Activated CD8-positive, alpha-beta T cell treated with anti-CD3 and anti-CD28 coated beads, Interleukin-2, amount 10 ng/mL, durations not matched to agents 7 days and 5 days (primary cell): Measurements from ENCODE around the gene LYVE1. TPM values are rescaled to one million over a fixed set of nuclear protein-coding genes. Genes with fewer than 3 reads are reported as not detected.

Experiments
- ATAC-seq: fragments of 150-1000 bp; cut with Tn5 transposase; one replicate; pipeline ENCODE4 v1.10.0; 2021; ENCODE audit warnings: moderate library complexity
- CTCF ChIA-PET: fragments of 350-600 bp; sonication (Branson Sonifier 250); formaldehyde crosslinking; loops from one replicate; lab custom pipeline; 2021; ENCODE audit warnings: antibody characterized with exemption; lab: Charles Lee
- POLR2A ChIA-PET: fragments of 350-600 bp; sonication (Branson Sonifier 250); formaldehyde crosslinking; loops from one replicate; lab custom pipeline; 2021; ENCODE audit warnings: antibody characterized with exemption; lab: Charles Lee
- DNase-seq: peaks from one replicate; pipeline ENCODE4 v3.0.0-alpha.2; 2020
- H3K27ac Mint-ChIP-seq: one replicate; pipeline ENCODE4 v1.8.0; 2021; ENCODE audit warnings: mild to moderate bottlenecking, mixed read lengths
- H3K27me3 Mint-ChIP-seq: one replicate; pipeline ENCODE4 v1.8.0; 2021; ENCODE audit warnings: low read depth, mixed read lengths
- H3K36me3 Mint-ChIP-seq: one replicate; pipeline ENCODE4 v1.8.0; 2021; ENCODE audit warnings: low read depth, mixed read lengths
- H3K4me1 Mint-ChIP-seq: one replicate; pipeline ENCODE4 v1.8.0; 2021; ENCODE audit warnings: low read depth, mixed read lengths
- H3K4me3 Mint-ChIP-seq: one replicate; pipeline ENCODE4 v1.8.0; 2021; ENCODE audit warnings: mild to moderate bottlenecking, mixed read lengths
- H3K9me3 Mint-ChIP-seq: one replicate; pipeline ENCODE4 v1.8.0; 2022; ENCODE audit warnings: mixed read lengths; ENCODE audit not compliant: insufficient read depth
- total RNA-seq, 2 experiments: library from RNA; stranded (reverse); gene quantifications; one replicate each; pipeline ENCODE4 v1.2.3, GENCODE V29; 2021

Gene LYVE1
- total RNA-seq, 2 experiments from 2014 or later: not detected

GRCh38 chr11:10588904-10589303 is 20.4 kb upstream of the LYVE1 start:
- POLR2A ChIA-PET: no interaction called here
- DNase-seq: peak; percentile 28
- Mint-ChIP-seq H3K36me3 (no peaks in the 10 kb centered on the region), H3K27ac (peak overlapping the region; percentile 3), H3K4me3 (no peak overlapping the region), H3K27me3 (peaks cover 41% of the 10 kb centered on the region), H3K9me3 (no peaks in the 10 kb centered on the region), H3K4me1 (peaks cover 13% of the 10 kb centered on the region)
- peak; percentile 75 for ATAC-seq
- CTCF ChIA-PET: interaction anchor here (0.7 to 1.3 kb wide), 3 partner anchors 47 to 65 kb away, joined by 3 to 4 read pairs (median 3); partner anchors contain the start of gene RNF141

GRCh38 chr11:10587995-10588394 is 19.5 kb upstream of the LYVE1 start:
- H3K27me3 Mint-ChIP-seq: peaks cover 42% of the 10 kb centered on the region
- ATAC-seq (no peak), DNase-seq (no peak)
- H3K4me1 Mint-ChIP-seq: peaks cover 13% of the 10 kb centered on the region
- H3K4me3 Mint-ChIP-seq: no peak overlapping the region
- H3K27ac Mint-ChIP-seq: no peak overlapping the region
- no peaks in the 10 kb centered on the region for H3K9me3 Mint-ChIP-seq
- CTCF ChIA-PET: interaction anchor here (0.8 kb wide), 1 partner anchor 48 kb away, joined by 3 read pairs; the partner anchor contains the start of gene RNF141
- POLR2A ChIA-PET: no interaction called here
- no peaks in the 10 kb centered on the region for H3K36me3 Mint-ChIP-seq

- Mint-ChIP-seq H3K27me3 (peaks cover 43% of the 10 kb centered on the region), H3K9me3 (no peaks in the 10 kb centered on the region)
Observed at GRCh38 chr11:10587388-10587787, 18.9 kb upstream of the LYVE1 start.

GRCh38 chr11:10584071-10584501 is 15.6 kb upstream of the LYVE1 start:
- H3K9me3 Mint-ChIP-seq: no peaks in the 10 kb centered on the region
- CTCF ChIA-PET: interaction anchor here (1.0 to 1.4 kb wide), 3 partner anchors 18 to 171 kb away, joined by 3 read pairs; no protein-coding TSS in a partner anchor
- DNase-seq (no peak), ATAC-seq (no peak)
- H3K27me3 Mint-ChIP-seq: peaks cover 24% of the 10 kb centered on the region
- peaks cover 16% of the 10 kb centered on the region for H3K4me1 Mint-ChIP-seq
- POLR2A ChIA-PET: no interaction called here
- H3K27ac Mint-ChIP-seq: no peak overlapping the region
- H3K36me3 Mint-ChIP-seq: no peaks in the 10 kb centered on the region
- no peak overlapping the region for H3K4me3 Mint-ChIP-seq

More at GRCh38 chr11:10587388-10587787, 18.9 kb upstream of the LYVE1 start:
- ATAC-seq: no peak
- POLR2A ChIA-PET: no interaction called here
- H3K4me1 Mint-ChIP-seq: peaks cover 13% of the 10 kb centered on the region
- DNase-seq: no peak
- H3K27ac Mint-ChIP-seq: no peak overlapping the region
- H3K4me3 Mint-ChIP-seq: no peak overlapping the region
- no peaks in the 10 kb centered on the region for H3K36me3 Mint-ChIP-seq
- CTCF ChIA-PET: no interaction called here

- H3K4me1 Mint-ChIP-seq: peaks cover 10% of the 10 kb centered on the region
- ATAC-seq (no peak), DNase-seq (no peak)
- no peaks in the 10 kb centered on the region for H3K9me3 Mint-ChIP-seq
- ChIA-PET POLR2A (no interaction called here), CTCF (interaction anchor here (1.7 kb wide), 1 partner anchor 168 kb away, joined by 5 read pairs; no protein-coding TSS in a partner anchor)
- no peaks in the 10 kb centered on the region for H3K36me3 Mint-ChIP-seq
- no peak overlapping the region for H3K4me3 Mint-ChIP-seq
- H3K27me3 Mint-ChIP-seq: peaks cover 24% of the 10 kb centered on the region
- H3K27ac Mint-ChIP-seq: no peak overlapping the region
Observed at GRCh38 chr11:10581481-10582019, 13.1 kb upstream of the LYVE1 start.

- ATAC-seq (no peak), DNase-seq (no peak)
- Mint-ChIP-seq H3K4me3 (no peak overlapping the region), H3K9me3 (no peaks in the 10 kb centered on the region), H3K27ac (no peak overlapping the region), H3K27me3 (peaks cover 22% of the 10 kb centered on the region), H3K36me3 (no peaks in the 10 kb centered on the region), H3K4me1 (peaks cover 10% of the 10 kb centered on the region)
- ChIA-PET POLR2A (no interaction called here), CTCF (interaction anchor here (0.6 to 1.7 kb wide), 3 partner anchors 40 to 1189 kb away, joined by 3 to 6 read pairs (median 5); partner anchors contain the start of gene RNF141)
Observed at GRCh38 chr11:10580623-10581022, 12.2 kb upstream of the LYVE1 start.

GRCh38 chr11:10579700-10580099 is 11.2 kb upstream of the LYVE1 start:
- POLR2A ChIA-PET: no interaction called here
- Mint-ChIP-seq H3K4me3 (no peak overlapping the region), H3K27me3 (peaks cover 17% of the 10 kb centered on the region), H3K4me1 (peaks cover 10% of the 10 kb centered on the region), H3K27ac (no peak overlapping the region), H3K9me3 (no peaks in the 10 kb centered on the region), H3K36me3 (no peaks in the 10 kb centered on the region)
- CTCF ChIA-PET: interaction anchor here (0.7 to 1.7 kb wide), 2 partner anchors 39 to 173 kb away, joined by 3 to 6 read pairs; partner anchors contain the start of gene RNF141
- ATAC-seq (no peak), DNase-seq (no peak)

- no peak for DNase-seq
- H3K27ac Mint-ChIP-seq: no peak overlapping the region
- peaks cover 17% of the 10 kb centered on the region for H3K27me3 Mint-ChIP-seq
- H3K9me3 Mint-ChIP-seq: no peaks in the 10 kb centered on the region
- ChIA-PET POLR2A (no interaction called here), CTCF (interaction anchor here (1.2 kb wide), 1 partner anchor 35 kb away, joined by 3 read pairs; the partner anchor contains the start of gene RNF141)
- no peaks in the 10 kb centered on the region for H3K4me1 Mint-ChIP-seq
- no peak for ATAC-seq
- no peaks in the 10 kb centered on the region for H3K36me3 Mint-ChIP-seq
- no peak overlapping the region for H3K4me3 Mint-ChIP-seq
Observed at GRCh38 chr11:10576035-10576398, 7.6 kb upstream of the LYVE1 start.

GRCh38 chr11:10575346-10576034 is 7.0 kb upstream of the LYVE1 start:
- no peak for DNase-seq
- CTCF ChIA-PET: interaction anchor here (1.2 kb wide), 1 partner anchor 35 kb away, joined by 3 read pairs; the partner anchor contains the start of gene RNF141
- no peaks in the 10 kb centered on the region for H3K36me3 Mint-ChIP-seq
- no peak overlapping the region for H3K4me3 Mint-ChIP-seq
- no peak for ATAC-seq
- H3K4me1 Mint-ChIP-seq: no peaks in the 10 kb centered on the region
- H3K27me3 Mint-ChIP-seq: peaks cover 17% of the 10 kb centered on the region
- no peaks in the 10 kb centered on the region for H3K9me3 Mint-ChIP-seq
- no peak overlapping the region for H3K27ac Mint-ChIP-seq
- POLR2A ChIA-PET: no interaction called here

- no peak for ATAC-seq
- CTCF ChIA-PET: no interaction called here
- no peak for DNase-seq
- Mint-ChIP-seq H3K27me3 (peaks cover 17% of the 10 kb centered on the region), H3K9me3 (no peaks in the 10 kb centered on the region), H3K4me1 (no peaks in the 10 kb centered on the region), H3K36me3 (no peaks in the 10 kb centered on the region), H3K4me3 (no peak overlapping the region), H3K27ac (no peak overlapping the region)
- POLR2A ChIA-PET: no interaction called here
Observed at GRCh38 chr11:10573556-10573955, 5.1 kb upstream of the LYVE1 start.

- ChIA-PET CTCF (no interaction called here), POLR2A (no interaction called here)
- H3K36me3 Mint-ChIP-seq: no peaks in the 10 kb centered on the region
- H3K27ac Mint-ChIP-seq: no peak overlapping the region
- H3K4me3 Mint-ChIP-seq: no peak overlapping the region
- no peak for ATAC-seq
- no peak for DNase-seq
- no peaks in the 10 kb centered on the region for H3K4me1 Mint-ChIP-seq
- H3K9me3 Mint-ChIP-seq: no peaks in the 10 kb centered on the region
- H3K27me3 Mint-ChIP-seq: peaks cover 17% of the 10 kb centered on the region
Observed at GRCh38 chr11:10573028-10573427, 4.6 kb upstream of the LYVE1 start.

GRCh38 chr11:10572533-10572932 is 4.1 kb upstream of the LYVE1 start:
- Mint-ChIP-seq H3K4me1 (no peaks in the 10 kb centered on the region), H3K9me3 (no peaks in the 10 kb centered on the region), H3K27ac (no peak overlapping the region), H3K27me3 (peaks cover 17% of the 10 kb centered on the region), H3K36me3 (no peaks in the 10 kb centered on the region), H3K4me3 (no peak overlapping the region)
- no peak for ATAC-seq
- CTCF ChIA-PET: no interaction called here
- POLR2A ChIA-PET: no interaction called here
- no peak for DNase-seq
